Astrocyte (in vitro differentiated cells and primary cell): ENCODE data around the gene SOHLH1. TPM values are rescaled to one million over a fixed set of nuclear protein-coding genes. Genes with fewer than 3 reads are reported as not detected.

ENCODE experiments used
- DNase-seq: peaks from one replicate; pipeline ENCODE4 v3.0.0-alpha.2; 2010; ENCODE audit warnings: low read depth
- FAIRE-seq: peaks from 2 replicates; lab custom pipeline; 2011; peaks lifted over from hg19 to GRCh38; lab: Jason Lieb, UNC
- H2AFZ ChIP-seq: 2 replicates; pipeline ENCODE4 v1.6.0; 2012; ENCODE audit warnings: low read depth, low read length, inconsistent platforms
- H3K27ac ChIP-seq: 2 replicates; pipeline ENCODE4 v1.5.1; 2011; ENCODE audit warnings: low read depth, low read length, inconsistent platforms
- H3K27me3 ChIP-seq: 2 replicates; pipeline ENCODE4 v1.6.0; 2011; ENCODE audit warnings: low read length, inconsistent platforms; ENCODE audit not compliant: insufficient read depth
- H3K36me3 ChIP-seq: 2 replicates; pipeline ENCODE4 v1.5.1; 2011; ENCODE audit warnings: low read length, inconsistent platforms; ENCODE audit not compliant: insufficient read depth
- H3K4me1 ChIP-seq: 2 replicates; pipeline ENCODE4 v1.5.1; 2011; ENCODE audit warnings: low read length, inconsistent platforms; ENCODE audit not compliant: insufficient read depth
- H3K4me2 ChIP-seq: 2 replicates; pipeline ENCODE4 v1.6.0; 2012; ENCODE audit warnings: low read length, inconsistent platforms
- H3K4me3 ChIP-seq: 2 replicates; pipeline ENCODE4 v1.5.1; 2011; ENCODE audit warnings: low read depth, mild to moderate bottlenecking, low read length, inconsistent platforms; ENCODE audit not compliant: insufficient read depth
- H3K79me2 ChIP-seq: 2 replicates; pipeline ENCODE4 v1.6.0; 2012; ENCODE audit warnings: mild to moderate bottlenecking, low read length, inconsistent platforms; ENCODE audit not compliant: insufficient read depth
- H3K9ac ChIP-seq: 2 replicates; pipeline ENCODE4 v1.6.0; 2012; ENCODE audit warnings: mild to moderate bottlenecking, low read length, inconsistent platforms
- H3K9me3 ChIP-seq: 2 replicates; pipeline ENCODE4 v1.5.1; 2012; ENCODE audit warnings: low read depth, mild to moderate bottlenecking, low read length, inconsistent platforms; ENCODE audit not compliant: insufficient read depth
- H4K20me1 ChIP-seq: 2 replicates; pipeline ENCODE4 v1.6.0; 2012; ENCODE audit warnings: low read length, inconsistent platforms; ENCODE audit not compliant: insufficient read depth
- H3K27ac Mint-ChIP-seq: one replicate; pipeline ENCODE4 v1.8.0; 2021; ENCODE audit warnings: mild to moderate bottlenecking, mixed read lengths; ENCODE audit not compliant: unreplicated experiment
- H3K27me3 Mint-ChIP-seq: one replicate; pipeline ENCODE4 v1.8.0; 2021; ENCODE audit warnings: low read depth, mixed read lengths; ENCODE audit not compliant: unreplicated experiment
- H3K36me3 Mint-ChIP-seq: one replicate; pipeline ENCODE4 v1.8.0; 2021; ENCODE audit warnings: low read depth, mixed read lengths; ENCODE audit not compliant: unreplicated experiment
- H3K4me1 Mint-ChIP-seq: one replicate; pipeline ENCODE4 v1.8.0; 2021; ENCODE audit warnings: low read depth, mixed read lengths; ENCODE audit not compliant: unreplicated experiment
- H3K4me3 Mint-ChIP-seq: one replicate; pipeline ENCODE4 v1.8.0; 2021; ENCODE audit warnings: mild to moderate bottlenecking, moderate library complexity, mixed read lengths; ENCODE audit not compliant: unreplicated experiment
- H3K9me3 Mint-ChIP-seq: one replicate; pipeline ENCODE4 v1.8.0; 2021; ENCODE audit warnings: mild to moderate bottlenecking, mixed read lengths; ENCODE audit not compliant: unreplicated experiment
- EZH2 ChIP-seq: IDR thresholded peaks from 2 replicates; pipeline ENCODE4 v1.6.1; 2012; ENCODE audit warnings: mild to moderate bottlenecking, low read length, inconsistent platforms; ENCODE audit not compliant: insufficient read depth
- total RNA-seq: library from RNA; stranded (reverse); gene quantifications from 2 replicates; pipeline ENCODE4 v1.2.1, GENCODE V29; 2021
- TF ChIP-seq, protein P1 (sequence below): IDR thresholded peaks from 2 replicates; pipeline ENCODE4 v1.5.1; 2011; ENCODE audit warnings: low read depth, mild to moderate bottlenecking, inconsistent platforms, low read length, moderate library complexity; ENCODE audit not compliant: insufficient read depth

SOHLH1 gene
- total RNA-seq, 1 donor from 2014 or later = not detected

GRCh38 chr9:135712613-135713295, 13.5 kb upstream of the SOHLH1 start:
- no peaks in the 10 kb centered on the region for H3K79me2 ChIP-seq
- no peak overlapping the region for H3K27ac ChIP-seq
- peaks cover 30% of the 10 kb centered on the region for H3K27me3 ChIP-seq
- H3K4me1 ChIP-seq = no peaks in the 10 kb centered on the region
- Mint-ChIP-seq H3K27ac (no peak overlapping the region), H3K4me3 (no peak overlapping the region), H3K9me3 (no peaks in the 10 kb centered on the region), H3K27me3 (peaks cover 84% of the 10 kb centered on the region), H3K36me3 (no peaks in the 10 kb centered on the region), H3K4me1 (no peaks in the 10 kb centered on the region)
- no peak for DNase-seq
- H3K4me3 ChIP-seq = no peak overlapping the region
- no peaks in the 10 kb centered on the region for H3K9me3 ChIP-seq
- TF ChIP-seq, protein P1, sequence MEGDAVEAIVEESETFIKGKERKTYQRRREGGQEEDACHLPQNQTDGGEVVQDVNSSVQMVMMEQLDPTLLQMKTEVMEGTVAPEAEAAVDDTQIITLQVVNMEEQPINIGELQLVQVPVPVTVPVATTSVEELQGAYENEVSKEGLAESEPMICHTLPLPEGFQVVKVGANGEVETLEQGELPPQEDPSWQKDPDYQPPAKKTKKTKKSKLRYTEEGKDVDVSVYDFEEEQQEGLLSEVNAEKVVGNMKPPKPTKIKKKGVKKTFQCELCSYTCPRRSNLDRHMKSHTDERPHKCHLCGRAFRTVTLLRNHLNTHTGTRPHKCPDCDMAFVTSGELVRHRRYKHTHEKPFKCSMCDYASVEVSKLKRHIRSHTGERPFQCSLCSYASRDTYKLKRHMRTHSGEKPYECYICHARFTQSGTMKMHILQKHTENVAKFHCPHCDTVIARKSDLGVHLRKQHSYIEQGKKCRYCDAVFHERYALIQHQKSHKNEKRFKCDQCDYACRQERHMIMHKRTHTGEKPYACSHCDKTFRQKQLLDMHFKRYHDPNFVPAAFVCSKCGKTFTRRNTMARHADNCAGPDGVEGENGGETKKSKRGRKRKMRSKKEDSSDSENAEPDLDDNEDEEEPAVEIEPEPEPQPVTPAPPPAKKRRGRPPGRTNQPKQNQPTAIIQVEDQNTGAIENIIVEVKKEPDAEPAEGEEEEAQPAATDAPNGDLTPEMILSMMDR = no peak
- no peak for TF ChIP-seq EZH2
- H3K36me3 ChIP-seq = no peaks in the 10 kb centered on the region
- H2AFZ ChIP-seq = no peak overlapping the region
- no peak overlapping the region for H3K9ac ChIP-seq
- FAIRE-seq = no peak
- no peak overlapping the region for H3K4me2 ChIP-seq
- H4K20me1 ChIP-seq = no peaks in the 10 kb centered on the region

DNA sequence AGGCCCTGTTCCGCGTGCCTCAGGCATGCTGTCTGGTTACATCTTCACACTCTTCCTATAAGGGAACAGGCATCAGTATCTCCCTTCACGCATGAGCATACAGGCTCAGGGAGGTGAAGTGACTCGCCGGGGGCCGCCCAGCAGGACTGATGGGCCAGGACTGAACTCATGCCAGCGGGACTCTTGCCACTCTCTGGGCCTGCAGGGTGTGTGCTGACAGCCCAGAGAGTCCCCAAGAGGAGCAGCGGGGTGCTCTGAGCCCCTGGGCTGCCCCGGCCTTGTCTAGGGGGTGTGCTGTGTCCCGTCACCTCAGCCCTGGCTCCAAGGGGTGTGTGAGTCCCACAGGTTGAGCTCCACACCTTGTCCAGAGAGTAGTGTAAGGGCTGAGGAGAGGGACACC, 12.6 kb upstream of the SOHLH1 start:
- H3K9me3 Mint-ChIP-seq = no peaks in the 10 kb centered on the region
- DNase-seq (no peak), FAIRE-seq (no peak)
- Histone ChIP-seq H3K4me1 (no peaks in the 10 kb centered on the region), H4K20me1 (no peaks in the 10 kb centered on the region), H3K9me3 (no peaks in the 10 kb centered on the region), H3K36me3 (no peaks in the 10 kb centered on the region), H3K27me3 (peaks cover 30% of the 10 kb centered on the region), H3K4me2 (no peak overlapping the region), H3K27ac (no peak overlapping the region), H3K4me3 (no peak overlapping the region), H3K9ac (no peak overlapping the region), H3K79me2 (no peaks in the 10 kb centered on the region), H2AFZ (no peak overlapping the region)
- no peak overlapping the region for H3K27ac Mint-ChIP-seq
- TF ChIP-seq EZH2 = no peak
- TF ChIP-seq, protein P1 = no peak
- no peak overlapping the region for H3K4me3 Mint-ChIP-seq
- no peaks in the 10 kb centered on the region for H3K4me1 Mint-ChIP-seq
- H3K27me3 Mint-ChIP-seq = peaks cover 82% of the 10 kb centered on the region
- H3K36me3 Mint-ChIP-seq = no peaks in the 10 kb centered on the region

- H4K20me1 ChIP-seq = no peaks in the 10 kb centered on the region
- no peaks in the 10 kb centered on the region for H3K9me3 ChIP-seq
- H3K27ac ChIP-seq = no peak overlapping the region
- no peak overlapping the region for H3K4me3 Mint-ChIP-seq
- no peaks in the 10 kb centered on the region for H3K9me3 Mint-ChIP-seq
- H3K27ac Mint-ChIP-seq = no peak overlapping the region
- H3K27me3 Mint-ChIP-seq = peaks cover 77% of the 10 kb centered on the region
- H3K4me3 ChIP-seq = no peak overlapping the region
- no peak overlapping the region for H3K4me2 ChIP-seq
- H3K79me2 ChIP-seq = no peaks in the 10 kb centered on the region
- no peaks in the 10 kb centered on the region for H3K36me3 Mint-ChIP-seq
- H3K27me3 ChIP-seq = peaks cover 30% of the 10 kb centered on the region
- H3K4me1 Mint-ChIP-seq = no peaks in the 10 kb centered on the region
- DNase-seq (no peak), FAIRE-seq (no peak)
- H3K4me1 ChIP-seq = no peaks in the 10 kb centered on the region
- no peak overlapping the region for H3K9ac ChIP-seq
- TF ChIP-seq, protein P1 = no peak
- no peak for TF ChIP-seq EZH2
- H3K36me3 ChIP-seq = no peaks in the 10 kb centered on the region
- no peak overlapping the region for H2AFZ ChIP-seq
These were observed 12.1 kb upstream of the SOHLH1 start for GRCh38 chr9:135711391-135711790.
